IMR-90 (cell line): ENCODE data around the gene TEX14. TPM values are rescaled to one million over a fixed set of nuclear protein-coding genes. Genes with fewer than 3 reads are reported as not detected.

Experiments
- ATAC-seq: fragments of 200-7000 bp; cut with Tn5 transposase; 2 replicates; pipeline ENCODE4 v1.9.1; 2020; ENCODE audit warnings: low read depth, mild to moderate bottlenecking, moderate library complexity
- BruUV-seq: library from RNA; stranded (reverse); fragments of 400-500 nt; replicated peaks from 2 replicates; lab custom pipeline; 2021; lab: Mats Ljungman, UMichigan
- CTCF ChIA-PET: fragments of 300-600 bp; formaldehyde crosslinking; extraction: SDS; loops from one replicate; lab custom pipeline; 2021; ENCODE audit warnings: antibody characterized with exemption; lab: Yijun Ruan, JAX
- POLR2A ChIA-PET: fragments of 300-600 bp; sonication (Branson Sonifier 250); formaldehyde crosslinking; loops from one replicate; lab custom pipeline; 2022; ENCODE audit warnings: antibody characterized with exemption; ENCODE audit not compliant: unreplicated experiment; lab: Charles Lee
- DNase-seq: peaks from one replicate; pipeline ENCODE4 v3.0.0; 2013
- H2AFZ ChIP-seq: replicated peaks from 2 replicates; pipeline ENCODE3; 2013; ENCODE audit warnings: low read length, mild to moderate bottlenecking; ENCODE audit not compliant: poor library complexity
- H2AK5ac ChIP-seq: 2 replicates; pipeline ENCODE4 v1.6.1; 2013; ENCODE audit warnings: low read depth, low read length, inconsistent platforms
- H2AK9ac ChIP-seq: replicated peaks from 2 replicates; pipeline ENCODE3; 2013; ENCODE audit warnings: mild to moderate bottlenecking, low read depth, low read length, moderate library complexity; ENCODE audit not compliant: poor library complexity
- H2BK120ac ChIP-seq: 2 replicates; pipeline ENCODE4 v1.6.1; 2013; ENCODE audit warnings: low read depth, low read length, inconsistent platforms
- H2BK15ac ChIP-seq: 3 replicates; pipeline ENCODE4 v1.6.1; 2013; ENCODE audit warnings: low read depth, low read length, inconsistent platforms
- H2BK20ac ChIP-seq: 2 replicates; pipeline ENCODE4 v1.6.1; 2013; ENCODE audit warnings: low read depth, mild to moderate bottlenecking, inconsistent platforms, low read length, moderate library complexity
- H2BK5ac ChIP-seq: 2 replicates; pipeline ENCODE4 v1.6.1; 2013; ENCODE audit warnings: mild to moderate bottlenecking, low read depth, low read length, inconsistent platforms; ENCODE audit not compliant: poor library complexity, severe bottlenecking
- H3K14ac ChIP-seq: replicated peaks from 2 replicates; pipeline ENCODE4 v1.6.1; 2013; ENCODE audit warnings: low read depth, low read length, inconsistent platforms
- H3K18ac ChIP-seq: 2 replicates; pipeline ENCODE4 v1.6.1; 2013; ENCODE audit warnings: low read depth, low read length, control low read depth
- H3K23ac ChIP-seq: 2 replicates; pipeline ENCODE4 v1.6.1; 2013; ENCODE audit warnings: low read depth, low read length, inconsistent platforms
- H3K27ac ChIP-seq: 2 replicates; pipeline ENCODE4 v1.5.1; 2013; ENCODE audit warnings: mild to moderate bottlenecking, control low read depth, low read length; ENCODE audit not compliant: insufficient read depth
- H3K27me3 ChIP-seq: 2 replicates; pipeline ENCODE4 v1.6.1; 2013; ENCODE audit warnings: low read length; ENCODE audit not compliant: control insufficient read depth, insufficient read depth
- H3K36me3 ChIP-seq: 2 replicates; pipeline ENCODE4 v1.6.1; 2013; ENCODE audit warnings: low read length, mixed read lengths; ENCODE audit not compliant: control insufficient read depth, insufficient read depth
- H3K4ac ChIP-seq: 2 replicates; pipeline ENCODE4 v1.6.1; 2013; ENCODE audit warnings: low read depth, low read length, inconsistent platforms
- H3K4me1 ChIP-seq: 2 replicates; pipeline ENCODE4 v1.6.1; 2013; ENCODE audit warnings: low read length, mixed read lengths; ENCODE audit not compliant: control insufficient read depth, insufficient read depth
- H3K4me2 ChIP-seq: 2 replicates; pipeline ENCODE4 v1.6.1; 2013; ENCODE audit warnings: low read depth, mild to moderate bottlenecking, control low read depth, low read length, moderate library complexity
- H3K4me3 ChIP-seq: 2 replicates; pipeline ENCODE4 v1.5.1; 2013; ENCODE audit warnings: low read depth, mild to moderate bottlenecking, control low read depth, low read length, moderate library complexity; ENCODE audit not compliant: insufficient read depth
- H3K56ac ChIP-seq: 2 replicates; pipeline ENCODE4 v1.6.1; 2013; ENCODE audit warnings: low read length, inconsistent platforms; ENCODE audit not compliant: insufficient read depth; ENCODE audit errors: extremely low read depth
- H3K79me1 ChIP-seq, 2 experiments: 2 replicates each; pipeline ENCODE4 v1.6.1; 2013; ENCODE audit warnings: low read length in 2 of 2, inconsistent platforms in 1 of 2, low read depth in 1 of 2
- H3K9ac ChIP-seq: 2 replicates; pipeline ENCODE4 v1.6.1; 2013; ENCODE audit warnings: low read depth, low read length, control low read depth
- H3K9me1 ChIP-seq: 2 replicates; pipeline ENCODE4 v1.6.1; 2013; ENCODE audit warnings: low read length, inconsistent platforms; ENCODE audit not compliant: insufficient read depth
- H3K9me3 ChIP-seq: 2 replicates; pipeline ENCODE4 v1.6.1; 2013; ENCODE audit warnings: low read length; ENCODE audit not compliant: control insufficient read depth, insufficient read depth
- H4K20me1 ChIP-seq: 2 replicates; pipeline ENCODE4 v1.6.1; 2013; ENCODE audit warnings: low read length, inconsistent platforms; ENCODE audit not compliant: insufficient read depth
- H4K5ac ChIP-seq: 2 replicates; pipeline ENCODE4 v1.6.1; 2013; ENCODE audit warnings: mild to moderate bottlenecking, low read depth, low read length, control low read depth
- H4K8ac ChIP-seq, 2 experiments: 2 replicates each; pipeline ENCODE4 v1.6.1; 2013; ENCODE audit warnings: low read depth in 2 of 2, low read length in 2 of 2, control low read depth in 1 of 2, inconsistent platforms in 1 of 2
- H4K91ac ChIP-seq: 2 replicates; pipeline ENCODE4 v1.6.1; 2013; ENCODE audit warnings: low read depth, low read length, inconsistent platforms; ENCODE audit not compliant: insufficient read depth
- MAFK ChIP-seq: IDR thresholded peaks from 2 replicates; pipeline ENCODE4 v1.6.1; 2012; ENCODE audit warnings: low read depth, low read length, improper control_type of control experiment
- MAZ ChIP-seq: IDR thresholded peaks from 2 replicates; pipeline ENCODE4 v1.6.1; 2012; ENCODE audit warnings: low read depth, mild to moderate bottlenecking, low read length, improper control_type of control experiment, moderate library complexity, borderline replicate concordance
- NFE2L2 ChIP-seq: fragments of 150-350 bp; IDR thresholded peaks from 2 replicates; pipeline ENCODE4 v1.6.1; 2016; ENCODE audit warnings: low read depth, mild to moderate bottlenecking, low read length
- RAD21 ChIP-seq: IDR thresholded peaks from 2 replicates; pipeline ENCODE4 v1.6.1; 2012; ENCODE audit warnings: low read length, improper control_type of control experiment
- RCOR1 ChIP-seq: IDR thresholded peaks from 2 replicates; pipeline ENCODE4 v1.6.1; 2012; ENCODE audit warnings: mild to moderate bottlenecking, low read length, improper control_type of control experiment; ENCODE audit not compliant: insufficient replicate concordance
- RFX5 ChIP-seq: IDR thresholded peaks from 2 replicates; pipeline ENCODE4 v1.8.0; 2012; ENCODE audit warnings: low read depth, mild to moderate bottlenecking, low read length, moderate library complexity
- SMC3 ChIP-seq: fragments of 150-350 bp; IDR thresholded peaks from 2 replicates; pipeline ENCODE4 v1.6.1; 2016; ENCODE audit warnings: low read depth, mild to moderate bottlenecking, antibody characterized with exemption, low read length, moderate library complexity
- WGBS, 2 experiments: methylation state at CpG; one replicate each; pipeline versions ENCODE4 v1.1.5 to v1.1.7; 2013; ENCODE audit warnings: missing lambda C conversion rate in 2 of 2; ENCODE audit not compliant: insufficient read length in 1 of 2; ENCODE audit errors: extremely low coverage in 2 of 2; 5-methylcytosine and 5-hydroxymethylcytosine counted together
- dilution Hi-C: fragments of 300-500 bp; cut with HindIII; formaldehyde crosslinking; loops from one replicate; pipeline ENCODE4 v1.14.3; 2018; ENCODE audit warnings: low sequenced_read_pairs; ENCODE audit not compliant: unreplicated experiment
- in situ Hi-C: fragments of 300-500 bp; cut with MboI; formaldehyde crosslinking; loops from 3 replicates; pipeline ENCODE4 v1.14.3; 2019; ENCODE audit warnings: low sequenced_read_pairs, inconsistent platforms, mixed read lengths
- intact Hi-C: fragments of 100-400 bp; cut with micrococcal nuclease; formaldehyde crosslinking; loops from 2 replicates; pipeline ENCODE4 v1.10.0; 2022
- polyA plus RNA-seq, 3 experiments: library from polyadenylated mRNA; depleted of rRNA; stranded (reverse); fragments of >200 nt; gene quantifications; 2 replicates each; pipeline ENCODE4 v1.2.3, GENCODE V29; 2012; ENCODE audit warnings: low replicate concordance in 1 of 3
- total RNA-seq: library from RNA; depleted of rRNA; stranded (reverse); fragments of >200 nt; gene quantifications from 2 replicates; pipeline ENCODE4 v1.2.3, GENCODE V29; 2012

The TEX14 gene
- total and polyA plus RNA-seq, 2 of the 4 experiments (the other 2 are of a cell fraction), result not detected

GRCh38 chr17:58734811-58735210 lies 43.0 kb upstream of the TEX14 start:
- POLR2A ChIA-PET, result no interaction called here
- TF ChIP-seq SMC3 (no peak), RAD21 (no peak), MAFK (peak; percentile 64), RFX5 (no peak), MAZ (no peak), RCOR1 (no peak), NFE2L2 (peak; percentile 85)
- no peak overlapping the region for H3K9ac ChIP-seq

More at GRCh38 chr17:58734811-58735210, 43.0 kb upstream of the TEX14 start:
- Histone ChIP-seq H3K23ac (no peak overlapping the region), H2BK5ac (no peak overlapping the region), H3K79me1 (no peaks in the 10 kb centered on the region), H3K14ac (no peak overlapping the region), H3K9me3 (no peaks in the 10 kb centered on the region), H4K5ac (no peak overlapping the region), H3K4me3 (no peak overlapping the region), H2BK20ac (no peak overlapping the region), H2AFZ (no peak overlapping the region), H2BK15ac (no peak overlapping the region), H2AK5ac (no peak overlapping the region), H4K20me1 (no peaks in the 10 kb centered on the region), H2BK120ac (no peak overlapping the region), H3K27me3 (no peaks in the 10 kb centered on the region), H3K4ac (no peak overlapping the region), H3K56ac (no peak overlapping the region), H4K8ac (no peak overlapping the region), H3K18ac (no peak overlapping the region), H4K91ac (no peak overlapping the region), H3K4me1 (no peaks in the 10 kb centered on the region), H3K4me2 (no peak overlapping the region), H3K27ac (no peak overlapping the region), H3K36me3 (no peaks in the 10 kb centered on the region), H2AK9ac (no peak overlapping the region), H3K9me1 (no peaks in the 10 kb centered on the region)
- dilution Hi-C loops (no loop called here), intact Hi-C loops (no loop called here), in situ Hi-C loops (no loop called here)
- CTCF ChIA-PET, result no interaction called here
- ATAC-seq (no peak), DNase-seq (no peak)
- no TSS peak for BruUV-seq
- WGBS, 2 experiments, result no CpG with 5 or more reads among the region's 3 CpGs
